NOMO-1 treated with dmso at 0.1 percent for 144 hours (cell line): ENCODE measurements around the gene INTS11.
"Not testable (repeated sequence)": the region's sequence is repeated elsewhere in the genome, so short reads cannot be mapped to it uniquely, and the experiment has no call there.

ENCODE experiments used
- DNase-seq: peaks from one replicate; lab custom pipeline; 2025; ENCODE audit not compliant: unreplicated experiment; lab: John Stamatoyannopoulos, UW

The INTS11 gene

DNA sequence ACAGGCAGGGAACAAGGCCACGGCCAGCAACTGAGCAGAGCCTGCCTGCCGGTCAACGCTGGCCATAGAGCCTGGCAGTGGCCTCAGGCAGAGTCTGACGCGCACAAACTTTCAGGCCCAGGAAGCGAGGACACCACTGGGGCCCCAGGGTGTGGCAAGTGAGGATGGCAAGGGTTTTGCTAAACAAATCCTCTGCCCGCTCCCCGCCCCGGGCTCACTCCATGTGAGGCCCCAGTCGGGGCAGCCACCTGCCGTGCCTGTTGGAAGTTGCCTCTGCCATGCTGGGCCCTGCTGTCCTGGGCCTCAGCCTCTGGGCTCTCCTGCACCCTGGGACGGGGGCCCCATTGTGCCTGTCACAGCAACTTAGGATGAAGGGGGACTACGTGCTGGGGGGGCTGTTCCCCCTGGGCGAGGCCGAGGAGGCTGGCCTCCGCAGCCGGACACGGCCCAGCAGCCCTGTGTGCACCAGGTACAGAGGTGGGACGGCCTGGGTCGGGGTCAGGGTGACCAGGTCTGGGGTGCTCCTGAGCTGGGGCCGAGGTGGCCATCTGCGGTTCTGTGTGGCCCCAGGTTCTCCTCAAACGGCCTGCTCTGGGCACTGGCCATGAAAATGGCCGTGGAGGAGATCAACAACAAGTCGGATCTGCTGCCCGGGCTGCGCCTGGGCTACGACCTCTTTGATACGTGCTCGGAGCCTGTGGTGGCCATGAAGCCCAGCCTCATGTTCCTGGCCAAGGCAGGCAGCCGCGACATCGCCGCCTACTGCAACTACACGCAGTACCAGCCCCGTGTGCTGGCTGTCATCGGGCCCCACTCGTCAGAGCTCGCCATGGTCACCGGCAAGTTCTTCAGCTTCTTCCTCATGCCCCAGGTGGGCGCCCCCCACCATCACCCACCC, 6.9 kb upstream of the INTS11 start, which contains the start of gene TAS1R3:
TSS of gene TAS1R3 (plus strand) at position 213 of the 898 bp plus-strand sequence. CDS start at position 279, 66 bp downstream.
- no peak for DNase-seq

DNA sequence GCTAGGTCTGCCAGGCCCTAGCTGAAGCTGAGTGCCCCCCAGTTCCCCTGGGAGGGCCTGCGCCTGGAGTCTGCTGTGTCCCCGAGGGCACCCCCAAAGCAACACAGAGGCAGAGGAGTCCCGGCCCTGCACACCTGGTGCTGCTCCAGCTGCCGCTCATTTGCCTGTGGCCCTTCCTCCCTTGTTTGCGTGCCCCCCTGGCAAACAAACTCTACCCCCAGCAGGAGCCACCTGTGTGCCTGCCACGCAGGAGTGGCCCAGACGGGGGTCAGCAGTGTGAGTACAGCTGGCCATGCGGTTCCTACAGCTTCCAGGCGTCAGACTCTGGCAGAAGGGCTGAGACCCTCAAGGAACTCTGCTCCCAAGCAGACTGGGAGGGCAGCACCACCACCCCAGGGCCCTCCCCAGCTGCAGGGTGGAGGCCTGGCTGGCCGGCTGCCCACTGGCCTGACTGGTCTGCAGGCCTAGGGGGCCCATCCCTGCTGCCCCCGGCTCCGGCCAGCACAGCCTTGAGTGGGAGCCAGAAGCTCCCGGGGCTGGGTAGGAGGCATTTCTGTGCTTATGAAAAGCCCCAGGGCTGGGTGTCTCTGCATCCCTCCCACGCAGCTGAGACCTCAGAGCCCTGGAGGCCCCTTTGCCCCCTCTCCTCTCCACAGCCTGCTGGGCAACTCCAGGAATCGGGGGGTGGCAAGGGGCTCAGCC, 6.1 kb upstream of the INTS11 start:
- no peak for DNase-seq

DNA sequence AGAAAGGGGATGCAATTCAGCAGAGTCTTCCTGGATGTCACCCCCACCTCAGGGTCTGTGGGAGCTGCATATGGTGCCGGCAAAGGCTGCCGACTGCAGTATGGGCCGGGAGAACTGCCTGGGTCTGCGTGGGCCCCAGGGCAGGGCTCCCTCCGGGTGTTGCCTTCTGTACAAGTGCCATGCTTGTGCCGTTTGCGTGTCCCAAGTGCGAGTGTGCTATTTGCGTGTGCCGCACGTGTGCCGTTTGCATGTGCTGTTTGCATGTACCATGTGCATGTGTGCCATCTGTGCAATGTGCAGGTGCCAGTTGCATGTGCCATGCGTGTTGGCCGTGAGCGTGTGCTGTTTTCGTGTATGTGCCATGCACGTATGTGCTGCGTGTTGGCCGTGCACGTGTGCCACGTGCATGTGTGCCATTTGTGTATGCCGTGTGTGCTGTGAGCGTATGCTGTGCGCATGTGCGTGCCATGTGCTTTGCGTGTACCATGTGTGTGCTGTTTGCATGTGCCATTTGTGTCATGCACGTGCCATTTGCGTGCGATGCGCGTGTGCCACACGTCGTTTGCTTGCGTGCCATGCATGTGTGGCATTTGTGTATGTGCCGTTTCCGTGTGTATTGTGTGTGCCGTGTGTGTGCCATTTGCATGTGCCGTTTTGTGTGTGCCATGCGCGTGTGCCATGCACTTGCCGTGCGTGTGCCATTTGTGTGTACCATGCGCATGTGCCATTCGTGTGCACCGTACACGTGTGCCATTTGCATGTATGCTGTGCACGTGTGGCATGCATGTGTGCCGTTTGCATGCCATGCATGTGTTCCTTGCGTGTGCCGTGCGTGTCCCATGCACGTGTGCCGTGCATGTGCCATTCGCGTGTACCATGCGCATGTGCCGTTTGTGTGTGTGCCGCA, 5.1 kb upstream of the INTS11 start:
- no peak for DNase-seq

DNA sequence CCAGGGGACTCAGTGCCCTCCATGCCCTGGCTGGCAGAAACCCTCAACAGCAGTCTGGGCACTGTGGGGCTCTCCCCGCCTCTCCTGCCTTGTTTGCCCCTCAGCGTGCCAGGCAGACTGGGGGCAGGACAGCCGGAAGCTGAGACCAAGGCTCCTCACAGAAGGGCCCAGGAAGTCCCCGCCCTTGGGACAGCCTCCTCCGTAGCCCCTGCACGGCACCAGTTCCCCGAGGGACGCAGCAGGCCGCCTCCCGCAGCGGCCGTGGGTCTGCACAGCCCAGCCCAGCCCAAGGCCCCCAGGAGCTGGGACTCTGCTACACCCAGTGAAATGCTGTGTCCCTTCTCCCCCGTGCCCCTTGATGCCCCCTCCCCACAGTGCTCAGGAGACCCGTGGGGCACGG, 3.8 kb upstream of the INTS11 start:
- DNase-seq: no peak

DNA sequence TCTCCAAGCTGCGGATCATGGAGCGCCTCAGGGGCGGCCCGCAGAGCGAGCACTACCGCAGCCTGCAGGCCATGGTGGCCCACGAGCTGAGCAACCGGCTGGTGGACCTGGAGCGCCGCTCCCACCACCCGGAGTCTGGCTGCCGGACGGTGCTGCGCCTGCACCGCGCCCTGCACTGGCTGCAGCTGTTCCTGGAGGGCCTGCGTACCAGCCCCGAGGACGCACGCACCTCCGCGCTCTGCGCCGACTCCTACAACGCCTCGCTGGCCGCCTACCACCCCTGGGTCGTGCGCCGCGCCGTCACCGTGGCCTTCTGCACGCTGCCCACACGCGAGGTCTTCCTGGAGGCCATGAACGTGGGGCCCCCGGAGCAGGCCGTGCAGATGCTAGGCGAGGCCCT, 2.8 kb upstream of the INTS11 start:
- no peak for DNase-seq

DNA sequence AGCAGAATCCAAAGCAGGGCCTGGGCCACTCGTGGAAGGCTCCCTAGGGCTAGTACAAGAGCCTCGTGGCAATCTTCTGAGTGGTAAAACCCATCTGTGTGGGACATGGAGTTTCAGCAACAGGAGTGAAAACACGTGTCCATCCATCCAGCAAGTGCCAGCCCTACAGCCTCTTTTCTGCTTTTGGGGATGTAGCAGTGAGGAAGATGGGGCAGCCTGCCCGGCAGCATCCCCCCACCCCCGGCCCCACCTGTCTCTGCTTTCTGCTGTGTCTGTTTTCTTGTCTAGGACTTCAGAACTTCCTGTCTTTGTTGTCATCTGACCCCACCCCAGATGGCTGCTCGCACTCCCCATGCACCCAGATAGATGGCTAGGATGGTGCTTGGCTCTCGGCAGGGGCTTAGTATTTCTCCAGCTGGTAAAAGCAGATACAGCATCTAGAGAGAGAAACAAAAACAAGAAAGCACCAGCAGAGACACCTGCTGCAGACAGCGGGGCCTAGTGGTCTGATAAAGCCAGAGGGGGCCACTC, 1.7 kb upstream of the INTS11 start:
- DNase-seq: no peak

DNA sequence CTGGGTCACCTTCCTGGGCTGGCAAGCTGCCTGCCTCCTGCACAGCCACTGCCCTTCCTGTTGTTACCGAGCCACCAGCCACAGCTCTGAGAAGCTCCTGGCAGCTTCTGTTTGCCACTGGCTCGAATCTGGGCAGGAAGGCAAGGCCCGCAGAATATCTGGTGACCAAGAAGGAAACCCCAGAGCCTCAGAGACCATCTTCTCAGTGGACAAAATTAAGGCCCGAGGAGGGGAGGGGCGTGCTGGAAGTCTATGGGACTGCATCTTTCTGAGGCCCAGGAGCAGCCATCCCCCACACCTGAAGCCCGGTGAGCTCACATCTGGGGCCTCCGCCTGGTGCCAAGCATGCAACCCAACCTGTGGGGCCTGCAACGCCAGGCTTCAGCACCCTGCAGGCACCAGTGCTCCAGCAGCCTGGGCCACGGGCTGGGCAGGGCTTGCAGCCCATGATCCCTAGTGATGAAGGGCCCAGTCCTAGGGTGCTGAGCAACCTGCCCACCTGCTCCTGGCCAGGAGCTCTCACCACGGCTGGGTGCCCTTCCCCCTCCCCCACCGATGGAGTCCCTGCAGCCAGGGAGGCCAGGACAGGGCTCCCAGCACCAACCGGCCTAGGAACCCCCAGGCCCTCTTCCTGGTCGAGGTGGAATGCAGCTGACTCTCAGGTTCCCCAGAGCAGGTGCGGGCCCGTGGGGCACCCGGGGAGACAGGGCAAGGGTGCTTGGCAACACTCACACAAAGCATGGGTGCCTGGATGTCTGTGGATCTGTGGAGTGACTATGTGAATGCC, 1.0 kb upstream of the INTS11 start:
- no peak for DNase-seq

DNA sequence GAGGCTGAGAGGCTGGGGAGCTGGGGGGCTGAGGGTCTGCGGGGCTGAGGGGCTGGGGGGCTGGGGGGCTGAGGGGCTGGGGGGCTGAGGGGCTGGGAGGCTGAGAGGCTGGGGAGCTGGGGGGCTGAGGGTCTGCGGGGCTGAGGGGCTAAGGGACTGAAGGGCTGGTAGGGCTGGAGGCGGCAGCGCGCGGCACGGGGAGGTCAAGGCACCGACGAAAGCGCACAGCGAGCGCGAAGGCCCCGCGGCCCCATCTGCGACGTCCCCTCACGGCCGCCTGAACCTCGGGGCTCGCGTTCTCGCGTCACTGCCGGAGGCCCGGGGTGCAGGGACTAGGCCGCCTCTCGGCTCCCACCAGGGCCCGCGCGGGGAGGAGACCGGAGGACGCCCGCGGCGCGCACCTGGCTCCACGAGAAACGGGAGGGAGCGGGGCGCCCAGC, 356 bp downstream of the INTS11 start:
- no peak for DNase-seq

DNA sequence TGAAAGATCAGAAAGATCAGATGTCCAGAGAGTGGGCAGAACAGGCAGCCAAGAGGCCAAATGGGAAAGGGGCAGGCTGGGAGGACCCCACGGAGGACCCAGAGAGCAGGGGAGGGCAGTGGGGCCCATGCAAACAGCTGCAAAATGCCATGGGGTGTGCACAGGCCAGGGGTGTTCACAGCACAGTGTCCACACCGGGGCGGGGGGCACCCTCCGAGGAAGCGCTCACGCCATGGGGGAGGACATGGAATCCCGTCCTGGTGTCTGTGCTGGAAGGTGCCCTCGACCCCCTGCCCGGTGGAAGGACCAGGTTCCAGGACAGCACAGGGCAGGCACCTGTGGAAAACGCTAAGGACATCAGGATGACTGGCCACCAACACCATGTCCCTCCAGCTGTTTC, 1.5 kb downstream of the INTS11 start:
- DNase-seq: no peak

DNA sequence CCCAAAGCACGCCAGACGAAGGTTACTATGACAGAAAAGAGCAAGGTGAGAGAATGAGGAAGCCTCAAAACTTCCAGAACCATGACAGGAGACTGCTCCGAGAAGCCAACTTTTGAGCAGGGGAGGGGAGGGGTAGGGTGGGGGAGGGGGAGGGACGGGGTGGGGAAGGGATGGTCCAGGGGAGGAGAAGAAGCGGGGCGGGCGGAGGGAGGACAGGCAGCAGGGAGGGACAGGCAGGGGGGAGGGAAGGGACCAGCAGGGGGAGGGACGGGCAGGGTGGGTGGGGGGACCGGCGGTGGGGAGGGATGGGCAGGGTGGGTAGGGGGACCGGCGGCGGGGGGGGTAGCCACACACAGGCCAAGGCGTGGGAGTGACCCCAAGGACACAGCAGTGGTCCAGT, 2.0 kb downstream of the INTS11 start:
- no peak for DNase-seq

DNA sequence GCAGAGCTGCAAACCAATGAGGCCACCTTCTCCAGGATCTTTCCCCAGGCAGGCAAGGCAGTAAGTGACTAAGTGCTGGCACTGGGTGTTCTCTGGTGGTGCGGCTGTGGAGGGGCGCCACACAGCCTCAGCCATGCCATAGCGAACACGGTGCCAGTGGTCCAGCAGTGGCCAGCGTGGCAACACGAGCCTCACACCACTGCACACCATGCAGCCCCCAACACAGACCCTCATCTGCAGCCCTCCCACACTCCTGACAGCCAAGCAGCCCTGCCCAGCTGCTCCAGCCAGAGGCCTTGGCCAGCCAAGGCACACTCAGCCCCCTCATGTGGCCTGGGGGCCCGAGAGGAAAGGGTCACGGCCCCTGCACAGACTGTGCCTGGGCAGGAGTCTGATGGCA, 3.0 kb downstream of the INTS11 start:
- no peak for DNase-seq

DNA sequence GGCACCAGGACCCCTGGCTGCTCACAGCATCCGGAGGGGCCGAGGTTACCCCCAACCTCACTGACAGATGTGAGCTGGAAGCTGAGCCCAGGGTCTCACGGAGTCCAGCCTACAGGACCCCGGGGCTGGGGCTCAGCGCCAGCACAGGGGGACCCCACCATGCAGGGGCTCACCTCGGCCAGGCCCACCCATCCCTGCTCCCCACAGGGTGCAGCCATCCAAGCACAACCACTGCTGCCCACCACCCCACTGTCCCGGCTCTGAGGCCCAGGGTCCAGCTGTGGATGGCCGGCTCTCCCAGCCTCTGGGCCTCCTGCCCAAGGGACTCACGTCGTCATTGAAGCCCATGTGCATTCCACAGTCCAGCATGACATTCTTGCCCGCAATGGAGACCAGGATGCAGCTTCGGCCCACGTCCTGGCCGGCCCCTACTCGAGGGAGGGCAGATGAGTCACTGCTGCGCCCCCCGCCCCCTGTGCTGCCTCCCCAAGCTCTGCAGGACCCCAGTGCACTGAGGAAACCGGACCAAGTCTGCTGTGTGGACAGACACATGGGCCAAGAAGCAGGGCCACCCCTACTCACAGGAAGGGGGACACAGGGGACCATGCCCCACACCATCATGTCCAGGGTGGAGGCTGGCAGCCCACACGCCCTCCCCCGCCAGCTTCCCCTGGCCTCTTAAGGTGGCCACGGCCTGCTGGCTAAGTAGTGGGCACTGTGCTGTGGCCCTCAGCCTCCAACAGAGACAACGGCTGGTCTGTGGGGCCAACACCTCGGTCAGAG, 3.6 kb downstream of the INTS11 start:
- no peak for DNase-seq

DNA sequence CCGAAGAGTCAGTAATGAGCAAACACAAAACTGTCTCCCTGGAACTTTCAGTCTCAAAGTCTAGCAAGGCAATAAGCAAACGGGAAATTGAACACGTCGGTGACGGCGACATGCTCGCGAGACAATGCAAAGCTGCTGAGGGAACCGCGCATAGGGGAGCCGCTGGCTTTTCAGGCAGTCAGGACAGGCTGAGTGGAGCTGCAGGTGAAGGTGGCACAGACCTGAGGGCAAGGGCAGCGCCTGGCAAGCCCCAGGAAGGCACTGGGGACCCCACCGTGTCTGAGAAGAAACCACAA, 4.9 kb downstream of the INTS11 start:
- no peak for DNase-seq

DNA sequence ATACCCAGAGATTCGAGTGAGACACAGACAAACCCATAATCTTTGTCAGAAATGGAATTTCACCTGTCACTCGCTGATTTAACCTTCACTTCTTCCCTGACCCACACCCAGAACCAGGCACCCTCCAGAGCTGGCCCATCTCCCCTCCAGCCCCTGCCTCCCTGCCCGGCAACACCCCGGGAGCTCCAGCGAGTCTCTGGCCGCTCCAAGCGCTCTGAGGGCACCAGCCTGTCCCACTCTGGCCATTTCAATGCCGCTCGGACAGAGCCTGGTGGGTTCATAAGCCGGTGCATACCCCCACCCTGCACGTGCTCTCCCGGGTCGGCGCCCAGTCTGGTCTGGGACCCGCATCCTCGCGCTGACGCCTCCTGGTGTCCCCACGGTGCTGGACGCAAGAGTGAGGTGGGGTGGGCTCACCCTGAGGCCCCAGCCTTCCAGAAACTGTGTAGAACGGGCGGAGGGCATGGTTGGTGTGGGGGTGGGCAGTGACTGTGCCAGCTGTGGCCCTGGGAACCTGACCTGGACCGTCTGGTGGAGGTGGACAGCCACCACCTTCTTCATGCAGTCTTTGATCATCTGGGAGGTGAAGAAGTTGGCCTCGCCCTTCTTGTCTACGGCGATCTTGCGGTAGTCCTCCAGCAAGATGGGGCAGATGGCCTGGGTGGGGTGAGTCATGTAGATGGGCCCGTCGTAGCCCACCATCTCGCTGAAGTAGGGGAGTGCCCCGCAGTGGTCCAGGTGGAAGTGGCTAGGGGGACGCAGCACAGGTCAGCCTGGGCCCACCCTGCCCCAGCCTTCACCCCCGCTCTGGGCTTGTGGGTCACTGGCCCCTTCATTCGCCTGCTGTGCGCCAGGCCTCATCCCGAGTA, 5.4 kb downstream of the INTS11 start:
- no peak for DNase-seq

DNA sequence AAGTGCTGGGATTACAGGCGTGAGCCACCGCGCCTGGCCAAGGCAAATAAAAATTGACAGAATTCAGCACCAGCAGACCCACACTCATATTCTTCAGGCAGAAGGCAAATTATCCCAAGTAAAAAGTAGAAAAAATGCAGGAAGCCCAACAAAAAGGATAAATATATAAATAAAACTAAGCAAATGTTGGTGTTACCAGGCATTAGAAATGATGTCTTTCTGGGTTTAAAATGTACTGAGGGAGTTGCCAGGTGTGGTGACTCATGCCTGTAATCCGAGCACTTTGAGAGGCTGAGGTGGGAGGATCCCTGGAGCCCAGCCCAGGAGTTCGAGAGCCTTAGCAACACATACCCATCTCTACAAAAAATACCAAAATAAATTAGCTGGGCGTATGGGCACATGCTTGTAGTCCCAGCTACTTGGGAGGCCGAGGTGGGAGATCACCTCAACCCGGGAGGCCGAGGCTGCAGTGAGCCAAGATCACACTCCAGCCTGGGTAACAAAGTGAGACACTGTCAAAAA, 6.3 kb downstream of the INTS11 start:
- no peak for DNase-seq

DNA sequence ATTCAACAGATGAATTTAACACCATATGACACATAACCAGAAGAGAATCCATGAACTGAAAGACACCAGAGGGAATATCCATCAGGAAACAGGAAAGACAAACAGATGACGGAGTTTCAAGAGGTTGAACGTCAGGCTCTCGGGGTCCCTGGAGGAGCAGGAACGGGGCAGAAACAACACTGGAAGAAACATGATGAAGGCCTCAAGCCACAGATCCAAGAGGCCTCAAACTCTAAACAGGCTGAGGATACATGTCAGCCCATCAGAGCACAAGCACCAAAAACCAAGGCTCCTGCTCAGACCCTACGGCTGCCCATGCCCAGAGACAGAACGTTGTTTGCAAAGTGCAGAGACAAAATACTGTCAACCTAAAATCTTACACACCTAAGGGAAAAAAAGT, 7.0 kb downstream of the INTS11 start:
- DNase-seq: no peak

DNA sequence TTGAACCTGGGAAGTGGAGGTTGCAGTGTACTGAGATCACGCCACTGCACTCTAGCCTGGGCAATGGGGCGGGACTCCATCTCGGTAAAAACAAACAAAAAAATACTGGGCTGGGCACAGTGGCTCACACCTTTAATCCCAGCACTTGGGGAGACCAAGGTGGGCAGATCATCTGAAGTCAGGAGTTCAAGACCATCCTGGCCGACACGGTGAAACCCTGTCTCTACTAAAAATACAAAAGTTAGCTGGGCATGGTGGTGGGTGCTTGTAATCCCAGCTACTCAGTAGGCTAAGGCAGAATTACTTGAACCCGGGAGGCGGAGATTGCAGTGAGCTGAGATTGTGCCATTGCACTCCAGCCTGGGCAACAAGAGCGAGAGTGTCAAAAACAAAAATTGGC, 8.3 kb downstream of the INTS11 start:
- DNase-seq: not testable (repeated sequence)

DNA sequence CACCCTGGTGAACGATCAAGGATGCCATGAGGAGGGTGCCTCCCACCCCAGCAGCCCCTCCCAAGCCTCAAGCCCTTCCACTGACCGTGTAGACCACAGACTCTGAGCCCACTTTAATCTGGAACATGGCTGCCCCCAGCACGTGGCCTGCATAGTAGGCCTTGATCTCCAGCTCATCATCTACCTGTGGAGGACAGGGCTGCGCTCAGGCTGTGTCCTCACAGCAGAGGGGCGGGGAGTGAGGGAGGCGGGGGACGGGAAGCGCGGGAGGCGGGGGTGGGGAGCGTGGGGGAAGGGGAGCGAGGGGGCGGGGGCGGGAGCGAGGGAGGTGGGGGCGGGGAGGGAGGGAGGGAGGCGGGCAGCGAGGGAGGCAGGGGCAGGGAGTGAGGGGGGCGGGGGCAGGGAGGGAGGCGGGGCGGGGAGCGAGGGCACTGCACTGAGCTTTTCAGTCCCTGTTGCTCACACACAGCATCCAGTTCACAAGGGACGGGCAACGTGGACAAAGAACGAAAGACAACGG, 9.0 kb downstream of the INTS11 start:
- DNase-seq: no peak
